Psoas muscle (tissue), 8 donors: ENCODE data around the gene MSH2. TPM values are rescaled to one million over a fixed set of nuclear protein-coding genes. Genes with fewer than 3 reads are reported as not detected.

ENCODE experiments used
- ATAC-seq, 4 donors: fragments of 200-7000 bp; cut with Tn5 transposase; one replicate each; pipeline ENCODE4 v1.9.1; 2020; ENCODE audit warnings: moderate library complexity in 3 of 4, mild to moderate bottlenecking in 2 of 4
- DNase-seq, 2 donors: peaks; one replicate each; pipeline ENCODE4 v3.0.0-alpha.2; 2020
- H3K27ac ChIP-seq: fragments of 200-600 bp; one replicate; pipeline ENCODE4 v1.8.0; 2022
- H3K27me3 ChIP-seq, 3 donors: fragments of 200-600 bp in 1 of 3; one replicate each; pipeline versions ENCODE4 v1.6.1 to v1.8.0; 2013 to 2022; ENCODE audit warnings: low read length in 2 of 3, mild to moderate bottlenecking in 2 of 3, moderate library complexity in 1 of 3; ENCODE audit not compliant: insufficient read depth in 3 of 3
- H3K36me3 ChIP-seq, 2 donors: fragments of 200-600 bp in 1 of 2; one replicate each; pipeline versions ENCODE4 v1.6.1 to v1.8.0; 2013 to 2022; ENCODE audit warnings: low read depth in 1 of 2, mild to moderate bottlenecking in 1 of 2, moderate library complexity in 1 of 2; ENCODE audit not compliant: insufficient read depth in 1 of 2
- H3K4me1 ChIP-seq: fragments of 200-600 bp; one replicate; pipeline ENCODE4 v1.8.0; 2022
- H3K4me3 ChIP-seq: fragments of 200-600 bp; one replicate; pipeline ENCODE4 v1.8.0; 2022; ENCODE audit warnings: mild to moderate bottlenecking
- H3K9me3 ChIP-seq: fragments of 200-600 bp; one replicate; pipeline ENCODE4 v1.8.0; 2022
- CTCF ChIP-seq: fragments of 200-600 bp; IDR thresholded peaks from one replicate; pipeline ENCODE4 v1.8.0; 2022; ENCODE audit warnings: antibody characterized with exemption
- WGBS, 3 donors: extraction: QIAGEN DNeasy Blood & Tissue Kit; methylation state at CpG; one replicate each; pipeline versions ENCODE4 v1.1.6 to v1.1.7; 2013; 5-methylcytosine and 5-hydroxymethylcytosine counted together
- intact Hi-C, 2 donors: fragments of 100-400 bp; cut with DNase I; formaldehyde crosslinking; loops; one replicate each; pipeline versions ENCODE4 v1.11.0 to v1.14.2; 2022
- polyA plus RNA-seq, 3 donors: library from polyadenylated mRNA; stranded (reverse); fragments of 200-250 nt; gene quantifications; one replicate each; pipeline ENCODE4 v1.2.3, GENCODE V29; 2013
- total RNA-seq, 4 donors: library from RNA; stranded (reverse); fragmentation: NEBNext Ultra II Directional in 2 of 4; extraction: Animal tissue kit (Norgen Biotek cat#: 25700) in 2 of 4; gene quantifications; one replicate each; pipeline versions ENCODE4 v1.2.1 to v1.2.4, GENCODE V29; 2021 to 2023
- donor health status: healthy with polysubstance abuse.
- donor health status: DM: no; HTN: no; CAD: no; lungs with moderate emphysema.
- donor health status: Bipolar disorder and iron deficiency.
- donor health status: healthy.
- donor health status: DM: yes; HTN: yes; CAD: no.
- donor health status: DM: no; HTN: no; CAD: no.
- donor health status: DM: no; HTN: no; CAD: no.
- donor health status: DM: yes; HTN: yes; CAD: no.

The MSH2 gene
- total and polyA plus RNA-seq, 7 donors, result 3.2 to 10.8 (median 7.6) TPM

- Histone ChIP-seq H3K4me1 (no peaks in the 10 kb centered on the region), H3K9me3 (no peaks in the 10 kb centered on the region), H3K27me3 (no peaks in the 10 kb centered on the region), H3K27ac (no peak overlapping the region), H3K4me3 (no peak overlapping the region), H3K36me3 (no peaks in the 10 kb centered on the region)
- ATAC-seq (no peak), DNase-seq (no peak)
- intact Hi-C loops, result loop anchor here in 1 of 2 donors (5.0 kb wide), 1 partner anchor 52 kb away; no protein-coding TSS in a partner anchor
- WGBS, 3 donors, result 44 to 63% (median 44%) methylated on average over 1 of the region's 1 CpG
- TF ChIP-seq CTCF, result no peak
Measured at GRCh38 chr2:47389692-47390091, 13.3 kb upstream of the MSH2 start.

- WGBS, 3 donors, result 57 to 68% (median 68%) methylated on average over 36 of the region's 36 CpGs
- no peak for DNase-seq
- H3K36me3 ChIP-seq, result no peaks in the 10 kb centered on the region
- H3K27ac ChIP-seq, result no peak overlapping the region
- TF ChIP-seq CTCF, result no peak
- H3K4me3 ChIP-seq, result peak overlapping the region; percentile 87
- H3K9me3 ChIP-seq, result no peaks in the 10 kb centered on the region
- peak in 1 of 4 donors; percentile 3 for ATAC-seq
- intact Hi-C loops, result no loop called here
- H3K4me1 ChIP-seq, result peaks cover 5% of the 10 kb centered on the region
- H3K27me3 ChIP-seq, result no peaks in the 10 kb centered on the region
Measured at GRCh38 chr2:47401789-47402554, 984 bp upstream of the MSH2 start.

GRCh38 chr2:47402555-47402804 lies 476 bp upstream of the MSH2 start:
- no peak for TF ChIP-seq CTCF
- H3K27ac ChIP-seq, result peak overlapping the region; percentile 50
- DNase-seq (no peak), ATAC-seq (peak in 1 of 4 donors; percentile 33)
- no peaks in the 10 kb centered on the region for H3K27me3 ChIP-seq
- H3K9me3 ChIP-seq, result no peaks in the 10 kb centered on the region
- peak overlapping the region; percentile 87 for H3K4me3 ChIP-seq
- H3K36me3 ChIP-seq, result no peaks in the 10 kb centered on the region
- intact Hi-C loops, result no loop called here
- H3K4me1 ChIP-seq, result peaks cover 5% of the 10 kb centered on the region
- WGBS, 3 donors, result 2 to 4% (median 3%) methylated on average over 8 of the region's 8 CpGs

- TF ChIP-seq CTCF, result no peak
Measured at GRCh38 chr2:47403609-47404193, 745 bp downstream of the MSH2 start.

More at GRCh38 chr2:47403609-47404193, 745 bp downstream of the MSH2 start:
- H3K27me3 ChIP-seq, result no peaks in the 10 kb centered on the region
- H3K27ac ChIP-seq, result no peak overlapping the region
- H3K4me1 ChIP-seq, result peaks cover 5% of the 10 kb centered on the region
- 6 to 8% (median 6%) methylated on average over 24 of the region's 24 CpGs for WGBS, 3 donors
- H3K36me3 ChIP-seq, result no peaks in the 10 kb centered on the region
- DNase-seq (no peak), ATAC-seq (peak in 2 of 4 donors; percentile 7 to 10)
- peak overlapping the region; percentile 87 for H3K4me3 ChIP-seq
- intact Hi-C loops, result no loop called here
- H3K9me3 ChIP-seq, result no peaks in the 10 kb centered on the region
